Measurements from ENCODE around the gene MBTPS1. TPM values are rescaled to one million over a fixed set of nuclear protein-coding genes. Genes with fewer than 3 reads are reported as not detected.
A peak's percentile ranks its signal among the peaks of the same experiment; 100 is the strongest.

Gene MBTPS1
- polyA plus RNA-seq, 1 donor from 2014 or later = 66.9 TPM

GRCh38 chr16:84062734-84063640 lies 53.8 kb downstream of the MBTPS1 start:
- Histone ChIP-seq H3F3A (ENCODE audit: insufficient read depth, low read length, poor library complexity, severe bottlenecking) (no peaks in the 10 kb centered on the region), H4K20me1 (ENCODE audit: insufficient read depth) (no peaks in the 10 kb centered on the region), H3K9me2 (ENCODE audit: insufficient read depth, low read length) (no peaks in the 10 kb centered on the region), H3K27me3 (ENCODE audit: insufficient read depth, low read depth, low read length) (no peaks in the 10 kb centered on the region), H3K36me3 (ENCODE audit: insufficient read depth, low read length) (peaks cover 20% of the 10 kb centered on the region), H3K79me2 (replicated peaks; ENCODE audit: insufficient read depth, low read length) (no peaks in the 10 kb centered on the region), H3K9me3 (ENCODE audit: low read length) (no peaks in the 10 kb centered on the region), H3K4me3 (ENCODE audit: low read length) (no peak overlapping the region), H2AFZ (ENCODE audit: low read depth, low read length) (no peak overlapping the region), H3K4me2 (ENCODE audit: low read length) (no peak overlapping the region), H3K9ac (ENCODE audit: low read length) (no peak overlapping the region), H3K27ac (ENCODE audit: low read length) (no peak overlapping the region)
- TF ChIP-seq EP300 (conservative IDR thresholded peaks at IDR 0.05; ENCODE audit: poor library complexity, severe bottlenecking) (no peak), SMC3 (conservative IDR thresholded peaks at IDR 0.05; ENCODE audit: poor library complexity) (peak; percentile 87), POLR2AphosphoS5 (IDR thresholded peaks at IDR 0.05) (no peak), RAD21 (conservative IDR thresholded peaks at IDR 0.05) (peak; percentile 72), CTCF (IDR thresholded peaks at IDR 0.05; ENCODE audit: poor library complexity, severe bottlenecking) (peak; percentile 83), TAF1 (IDR thresholded peaks at IDR 0.05; ENCODE audit: low read depth) (no peak), EZH2 (IDR thresholded peaks at IDR 0.05; ENCODE audit: borderline replicate concordance, insufficient read depth, low read length, poor library complexity, severe bottlenecking) (no peak), MXI1 (conservative IDR thresholded peaks at IDR 0.05; ENCODE audit: poor library complexity, severe bottlenecking) (no peak), REST (IDR thresholded peaks at IDR 0.05; ENCODE audit: borderline replicate concordance) (no peak)

- H3K27ac ChIP-seq (ENCODE audit: low read length) = no peak overlapping the region
- TF ChIP-seq MXI1 (conservative IDR thresholded peaks at IDR 0.05; ENCODE audit: poor library complexity, severe bottlenecking) (no peak), POLR2AphosphoS5 (IDR thresholded peaks at IDR 0.05) (no peak), CTCF (IDR thresholded peaks at IDR 0.05; ENCODE audit: poor library complexity, severe bottlenecking) (no peak), REST (IDR thresholded peaks at IDR 0.05; ENCODE audit: borderline replicate concordance) (no peak)
- peaks cover 19% of the 10 kb centered on the region for H3K36me3 ChIP-seq (ENCODE audit: insufficient read depth, low read length)
- H3F3A ChIP-seq (ENCODE audit: insufficient read depth, low read length, poor library complexity, severe bottlenecking) = no peaks in the 10 kb centered on the region
- no peaks in the 10 kb centered on the region for H3K27me3 ChIP-seq (ENCODE audit: insufficient read depth, low read depth, low read length)
- no peak overlapping the region for H3K4me2 ChIP-seq (ENCODE audit: low read length)
- no peak overlapping the region for H2AFZ ChIP-seq (ENCODE audit: low read depth, low read length)
- H3K4me3 ChIP-seq (ENCODE audit: low read length) = no peak overlapping the region
- H3K9ac ChIP-seq (ENCODE audit: low read length) = no peak overlapping the region
- no peaks in the 10 kb centered on the region for H4K20me1 ChIP-seq (ENCODE audit: insufficient read depth)
- no peaks in the 10 kb centered on the region for H3K9me3 ChIP-seq (ENCODE audit: low read length)
- H3K79me2 ChIP-seq (replicated peaks; ENCODE audit: insufficient read depth, low read length) = no peaks in the 10 kb centered on the region
- H3K9me2 ChIP-seq (ENCODE audit: insufficient read depth, low read length) = no peaks in the 10 kb centered on the region
Measured at GRCh38 chr16:84061236-84061819, 55.4 kb downstream of the MBTPS1 start.

Data from neural cell (in vitro differentiated cells).